Epithelial cell of esophagus (primary cell): ENCODE results near the gene RAET1L.

Source experiments
- DNase-seq: peaks from one replicate; pipeline ENCODE4 v3.0.0; 2010; ENCODE audit warnings: low read depth
- H3K4me3 ChIP-seq: 2 replicates; pipeline ENCODE4 v1.5.1; 2011; ENCODE audit warnings: mild to moderate bottlenecking, low read length, control low read depth
- CTCF ChIP-seq: IDR thresholded peaks from 2 replicates; pipeline ENCODE4 v1.5.1; 2011; ENCODE audit warnings: low read depth, mild to moderate bottlenecking, low read length, control low read depth, inconsistent platforms; ENCODE audit not compliant: insufficient read depth; ENCODE audit errors: missing control alignments

The RAET1L gene

GRCh38 chr6:150057501-150057951 is 32.2 kb upstream of the RAET1L start:
- DNase-seq, result no peak
- no peak for TF ChIP-seq CTCF
- no peak overlapping the region for H3K4me3 ChIP-seq

GRCh38 chr6:150056916-150057315 is 31.6 kb upstream of the RAET1L start:
- no peak overlapping the region for H3K4me3 ChIP-seq
- TF ChIP-seq CTCF, result no peak
- no peak for DNase-seq

- no peak for TF ChIP-seq CTCF
- H3K4me3 ChIP-seq, result no peak overlapping the region
- no peak for DNase-seq
Observed at GRCh38 chr6:150056156-150056555, 30.8 kb upstream of the RAET1L start.

GRCh38 chr6:150055131-150055530 is 29.8 kb upstream of the RAET1L start:
- DNase-seq, result no peak
- TF ChIP-seq CTCF, result no peak
- no peak overlapping the region for H3K4me3 ChIP-seq

GRCh38 chr6:150053450-150053849 is 28.1 kb upstream of the RAET1L start:
- no peak overlapping the region for H3K4me3 ChIP-seq
- DNase-seq, result no peak
- no peak for TF ChIP-seq CTCF

GRCh38 chr6:150050846-150051245 is 25.5 kb upstream of the RAET1L start:
- H3K4me3 ChIP-seq, result no peak overlapping the region
- no peak for TF ChIP-seq CTCF
- DNase-seq, result no peak

- no peak for DNase-seq
- no peak for TF ChIP-seq CTCF
- H3K4me3 ChIP-seq, result no peak overlapping the region
Observed at GRCh38 chr6:150048099-150048498, 22.8 kb upstream of the RAET1L start.
